Neural cell (in vitro differentiated cells): ENCODE data around the gene KRTAP10-6. TPM values are rescaled to one million over a fixed set of nuclear protein-coding genes. Genes with fewer than 3 reads are reported as not detected.
"Not testable (repeated sequence)": the region's sequence is repeated elsewhere in the genome, so short reads cannot be mapped to it uniquely, and the experiment has no call there.

Experiments used
- H2AFZ ChIP-seq: fragments of 200-600, 300-800 bp; sonication (generic), shearing (Covaris generic); 2 replicates; pipeline ENCODE4 v1.6.0; 2014; ENCODE audit warnings: low read depth, mild to moderate bottlenecking, antibody characterized with exemption, low read length, moderate library complexity
- H3F3A ChIP-seq: fragments of 200-600 bp; shearing (Covaris generic); 2 replicates; pipeline ENCODE4 v1.6.1; 2016; ENCODE audit warnings: mild to moderate bottlenecking, moderate library complexity, mixed read lengths, antibody characterized with exemption, low read length; ENCODE audit not compliant: insufficient read depth, poor library complexity, severe bottlenecking
- H3K27ac ChIP-seq: fragments of 200-600, 300-800 bp; sonication (generic), shearing (Covaris generic); 2 replicates; pipeline ENCODE4 v1.5.1; 2014; ENCODE audit warnings: mild to moderate bottlenecking, low read length, moderate library complexity
- H3K27me3 ChIP-seq: fragments of 300-800, 200-600 bp; sonication (generic), shearing (Covaris generic); 2 replicates; pipeline ENCODE4 v1.6.0; 2014; ENCODE audit warnings: mild to moderate bottlenecking, low read depth, low read length, moderate library complexity; ENCODE audit not compliant: insufficient read depth
- H3K36me3 ChIP-seq: fragments of 300-800, 200-600 bp; sonication (generic), shearing (Covaris generic); 2 replicates; pipeline ENCODE4 v1.5.1; 2014; ENCODE audit warnings: mild to moderate bottlenecking, antibody characterized with exemption, low read length, moderate library complexity; ENCODE audit not compliant: insufficient read depth
- H3K4me2 ChIP-seq: fragments of 300-800, 200-600 bp; sonication (generic), shearing (Covaris generic); 2 replicates; pipeline ENCODE4 v1.6.0; 2014; ENCODE audit warnings: mild to moderate bottlenecking, low read length
- H3K4me3 ChIP-seq: fragments of 300-800, 200-600 bp; sonication (generic), shearing (Covaris generic); 2 replicates; pipeline ENCODE4 v1.5.1; 2014; ENCODE audit warnings: mild to moderate bottlenecking, low read length, moderate library complexity
- H3K79me2 ChIP-seq: fragments of 200-600 bp; shearing (Covaris generic); replicated peaks from 2 replicates; pipeline ENCODE4 v1.6.0; 2014; ENCODE audit warnings: mild to moderate bottlenecking, low read length, moderate library complexity; ENCODE audit not compliant: insufficient read depth
- H3K9ac ChIP-seq: fragments of 300-800, 200-600 bp; sonication (generic), shearing (Covaris generic); 2 replicates; pipeline ENCODE4 v1.6.1; 2016; ENCODE audit warnings: mild to moderate bottlenecking, low read length, mixed read lengths
- H3K9me2 ChIP-seq: fragments of 200-600 bp; shearing (Covaris generic); 2 replicates; pipeline ENCODE4 v1.6.1; 2016; ENCODE audit warnings: mild to moderate bottlenecking, low read length, mixed read lengths; ENCODE audit not compliant: insufficient read depth
- H3K9me3 ChIP-seq: fragments of 200-600, 300-800 bp; sonication (generic), shearing (Covaris generic); 2 replicates; pipeline ENCODE4 v1.6.1; 2016; ENCODE audit warnings: mild to moderate bottlenecking, mixed run types, low read length, moderate library complexity, mixed read lengths
- H4K20me1 ChIP-seq: fragments of 200-600 bp; shearing (Covaris generic); 2 replicates; pipeline ENCODE4 v1.6.1; 2016; ENCODE audit warnings: mild to moderate bottlenecking, mixed run types; ENCODE audit not compliant: insufficient read depth
- CTCF ChIP-seq: fragments of 450-650 bp; IDR thresholded peaks from 2 replicates; pipeline ENCODE4 v1.5.1; 2014; ENCODE audit warnings: antibody characterized with exemption, mild to moderate bottlenecking, moderate library complexity; ENCODE audit not compliant: poor library complexity, severe bottlenecking
- EP300 ChIP-seq: fragments of 450-650 bp; conservative IDR thresholded peaks from 2 replicates; pipeline ENCODE4 v1.6.1; 2014; ENCODE audit warnings: antibody characterized with exemption, mild to moderate bottlenecking, moderate library complexity; ENCODE audit not compliant: poor library complexity, severe bottlenecking
- EZH2 ChIP-seq: fragments of 200-600, 300-800 bp; shearing (Covaris generic), sonication (generic); IDR thresholded peaks from 2 replicates; pipeline ENCODE4 v1.6.1; 2014; ENCODE audit warnings: antibody characterized with exemption, low read length, borderline replicate concordance, mild to moderate bottlenecking; ENCODE audit not compliant: insufficient read depth, poor library complexity, severe bottlenecking
- MXI1 ChIP-seq: fragments of 450-650 bp; conservative IDR thresholded peaks from 2 replicates; pipeline ENCODE4 v1.6.1; 2014; ENCODE audit warnings: antibody characterized with exemption, mild to moderate bottlenecking; ENCODE audit not compliant: poor library complexity, severe bottlenecking
- POLR2AphosphoS5 ChIP-seq: IDR thresholded peaks from 2 replicates; pipeline ENCODE4 v1.6.1; 2012
- RAD21 ChIP-seq: fragments of 450-650 bp; conservative IDR thresholded peaks from 2 replicates; pipeline ENCODE4 v1.6.1; 2014; ENCODE audit warnings: antibody characterized with exemption, mild to moderate bottlenecking, moderate library complexity
- REST ChIP-seq: IDR thresholded peaks from 2 replicates; pipeline ENCODE4 v1.6.1; 2012; ENCODE audit warnings: borderline replicate concordance
- SMC3 ChIP-seq: fragments of 450-650 bp; conservative IDR thresholded peaks from 2 replicates; pipeline ENCODE4 v1.6.1; 2014; ENCODE audit warnings: antibody characterized with exemption, mild to moderate bottlenecking, moderate library complexity; ENCODE audit not compliant: poor library complexity
- TAF1 ChIP-seq: IDR thresholded peaks from 2 replicates; pipeline ENCODE4 v1.6.1; 2012; ENCODE audit warnings: low read depth
- polyA plus RNA-seq: library from polyadenylated mRNA; depleted of rRNA; stranded (reverse); fragments of >200 nt; gene quantifications from 2 replicates; pipeline ENCODE4 v1.2.3, GENCODE V29; 2014

The KRTAP10-6 gene
- polyA plus RNA-seq, 1 donor from 2014 or later, result not detected

GRCh38 chr21:44627181-44627822 lies 35.0 kb upstream of the KRTAP10-6 start:
- H3F3A ChIP-seq, H3K4me2 ChIP-seq, H3K4me3 ChIP-seq, H3K27ac ChIP-seq, H3K79me2 ChIP-seq, H4K20me1 ChIP-seq, H2AFZ ChIP-seq, H3K9me2 ChIP-seq, H3K9me3 ChIP-seq, H3K9ac ChIP-seq, H3K36me3 ChIP-seq, H3K27me3 ChIP-seq: not testable (repeated sequence)

- Histone ChIP-seq H3F3A (no peaks in the 10 kb centered on the region), H3K9me2 (no peaks in the 10 kb centered on the region), H3K27ac (no peak within 1 kb of the TSS), H3K4me2 (no peak within 1 kb of the TSS), H3K36me3 (no peaks in the 10 kb centered on the region), H3K4me3 (no peak within 1 kb of the TSS), H2AFZ (no peak within 1 kb of the TSS), H4K20me1 (no peaks in the 10 kb centered on the region), H3K27me3 (no peaks in the 10 kb centered on the region), H3K9ac (no peak within 1 kb of the TSS), H3K9me3 (peaks cover 6% of the 10 kb centered on the region), H3K79me2 (no peaks in the 10 kb centered on the region)
- TF ChIP-seq POLR2AphosphoS5 (no peak), EP300 (no peak)
Observed at GRCh38 chr21:44626673-44627143, 34.4 kb upstream of the KRTAP10-6 start, which contains the start of gene KRTAP10-9. KRTAP10-9 (plus strand) TSS chr21:44627093; CDS start chr21:44627172, 79 bp downstream.

- Histone ChIP-seq H3K79me2 (no peaks in the 10 kb centered on the region), H3K9ac (no peak overlapping the region), H3K9me2 (no peaks in the 10 kb centered on the region), H3K27ac (no peak overlapping the region), H3K4me3 (no peak overlapping the region), H3K4me2 (no peak overlapping the region), H2AFZ (no peak overlapping the region), H3K9me3 (peaks cover 6% of the 10 kb centered on the region), H3F3A (no peaks in the 10 kb centered on the region), H3K27me3 (no peaks in the 10 kb centered on the region), H4K20me1 (no peaks in the 10 kb centered on the region), H3K36me3 (no peaks in the 10 kb centered on the region)
- TF ChIP-seq EP300, result no peak
Observed at GRCh38 chr21:44626262-44626661, 34.0 kb upstream of the KRTAP10-6 start.

GRCh38 chr21:44625756-44626155 lies 33.5 kb upstream of the KRTAP10-6 start:
- H2AFZ ChIP-seq, result no peak overlapping the region
- H3K4me3 ChIP-seq, result no peak overlapping the region
- TF ChIP-seq MXI1 (no peak), POLR2AphosphoS5 (no peak), EP300 (no peak), REST (no peak), EZH2 (no peak), TAF1 (no peak), SMC3 (no peak), CTCF (no peak), RAD21 (no peak)
- no peaks in the 10 kb centered on the region for H4K20me1 ChIP-seq
- no peak overlapping the region for H3K9ac ChIP-seq
- no peaks in the 10 kb centered on the region for H3K79me2 ChIP-seq
- H3K9me2 ChIP-seq, result no peaks in the 10 kb centered on the region
- H3K4me2 ChIP-seq, result no peak overlapping the region
- H3K9me3 ChIP-seq, result peaks cover 6% of the 10 kb centered on the region
- no peaks in the 10 kb centered on the region for H3F3A ChIP-seq
- no peak overlapping the region for H3K27ac ChIP-seq
- no peaks in the 10 kb centered on the region for H3K27me3 ChIP-seq
- H3K36me3 ChIP-seq, result no peaks in the 10 kb centered on the region
